Inferior parietal cortex (tissue), 1 donor: ENCODE measurements around the gene ANKRD55.
"Not testable (repeated sequence)": the region's sequence is repeated elsewhere in the genome, so short reads cannot be mapped to it uniquely, and the experiment has no call there.

Source experiments
- DNase-seq: peaks from one replicate; pipeline ENCODE4 v3.0.0-alpha.2; 2016; ENCODE audit errors: extremely low spot score

Gene ANKRD55

GRCh38 chr5:56253126-56253525 is 20.0 kb upstream of the ANKRD55 start:
- no peak for DNase-seq

DNA sequence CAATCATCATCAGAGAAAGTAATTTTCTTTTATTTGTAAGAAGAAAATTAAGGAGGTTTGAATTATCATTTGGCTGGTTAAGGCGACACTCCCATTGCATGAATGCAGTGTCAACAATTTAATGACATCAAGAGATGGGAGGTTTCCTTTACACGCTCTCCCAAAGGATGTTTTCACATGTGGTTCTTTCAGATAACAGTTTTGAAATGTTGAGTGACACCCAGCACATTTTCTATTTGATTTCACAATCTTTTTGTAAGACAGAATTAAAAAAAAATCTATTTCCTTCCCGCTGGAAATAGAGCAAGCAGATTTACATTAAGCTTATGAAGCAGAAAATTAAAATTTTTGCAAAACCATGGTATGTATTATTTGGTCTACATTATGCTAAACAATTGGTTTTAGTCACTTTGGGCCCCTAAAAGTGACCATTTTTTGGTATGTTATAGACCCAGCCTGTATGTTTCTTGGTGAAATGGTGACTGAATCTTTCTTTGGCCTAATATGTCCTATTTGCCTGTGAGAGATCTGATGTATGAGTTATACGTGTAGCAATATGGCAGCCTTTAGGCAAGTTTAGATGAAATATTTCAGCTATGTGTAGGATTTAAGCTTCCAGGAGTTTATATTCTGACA is 18.9 kb upstream of the ANKRD55 start:
- no peak for DNase-seq

DNA sequence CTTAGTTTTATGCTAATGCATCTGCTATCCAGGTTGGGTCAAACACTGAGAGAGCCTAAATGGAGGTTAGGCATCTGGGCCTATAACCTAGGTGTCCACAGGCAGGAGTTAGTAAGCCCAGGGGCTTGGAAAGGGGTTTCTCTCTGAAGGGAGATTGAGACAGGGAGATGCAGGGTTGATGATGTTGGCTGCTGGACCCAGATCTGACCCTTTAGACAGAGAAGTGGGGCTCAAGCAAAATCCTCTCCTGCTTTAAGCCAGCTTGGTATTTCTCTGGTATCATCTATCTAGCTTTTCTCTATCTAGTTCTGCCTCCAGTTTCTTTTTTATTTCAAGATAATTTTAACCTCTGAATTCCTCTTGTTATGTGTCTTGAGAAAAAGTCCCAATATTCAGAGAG is 18.3 kb upstream of the ANKRD55 start:
- DNase-seq = no peak

DNA sequence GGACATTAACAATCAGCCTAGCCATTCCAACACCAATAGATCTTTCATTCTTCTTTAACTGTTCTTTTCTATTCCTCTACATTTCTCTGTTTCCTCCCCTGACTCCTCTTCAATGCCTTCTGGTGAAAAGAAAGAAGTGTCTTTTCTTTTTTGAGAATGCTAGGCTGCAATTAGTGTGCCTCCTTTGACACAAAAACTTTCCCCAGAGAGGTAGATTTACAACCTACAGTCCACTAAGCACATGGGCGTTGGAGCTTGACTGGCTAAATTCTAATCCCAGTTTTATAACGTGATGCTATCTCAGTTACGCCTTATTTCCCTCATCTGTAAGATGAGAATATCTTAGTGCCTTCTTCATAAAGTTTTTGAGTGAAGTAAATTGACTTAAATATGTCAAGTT is 16.9 kb upstream of the ANKRD55 start:
- no peak for DNase-seq

DNA sequence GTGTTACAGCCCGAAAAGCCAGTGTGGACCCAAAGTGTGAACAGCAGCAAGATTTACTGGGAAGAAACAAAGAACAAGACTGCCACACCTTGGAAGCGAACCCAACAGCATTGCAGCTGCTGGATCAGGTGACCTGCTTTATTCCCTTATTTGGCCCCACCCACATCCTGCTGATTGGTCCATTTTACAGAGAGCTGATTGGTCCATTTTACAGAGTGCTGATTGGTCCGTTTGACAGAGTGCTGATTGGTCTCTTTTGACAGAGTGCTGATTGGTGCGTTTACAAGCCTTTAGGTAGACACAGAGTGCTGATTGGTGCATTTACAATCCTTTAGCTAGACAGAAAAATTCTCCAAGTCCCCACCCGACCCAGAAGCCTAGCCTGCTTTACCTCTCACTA is 16.0 kb upstream of the ANKRD55 start:
- DNase-seq = not testable (repeated sequence)

- no peak for DNase-seq
Measured at GRCh38 chr5:56247592-56247991, 14.5 kb upstream of the ANKRD55 start.

DNA sequence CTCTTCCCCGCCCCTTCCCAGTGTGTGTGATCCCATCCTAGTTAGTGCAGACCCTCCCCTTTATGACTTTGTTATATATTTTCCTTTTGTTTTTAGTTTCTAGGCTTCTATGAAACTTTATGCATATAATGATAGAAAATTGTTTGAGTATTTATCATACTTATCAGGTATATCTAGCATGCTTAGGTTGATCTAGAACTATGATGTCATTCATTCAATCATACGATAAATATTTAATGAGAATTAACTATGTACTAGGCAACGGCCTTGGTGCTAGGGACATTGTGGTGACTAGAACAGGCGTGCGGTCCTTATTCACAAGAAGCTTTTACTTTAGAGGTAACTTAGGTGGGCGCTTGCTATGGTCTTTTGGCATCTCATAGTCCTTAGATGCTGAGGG is 13.6 kb upstream of the ANKRD55 start:
- DNase-seq = no peak

GRCh38 chr5:56245481-56245880 is 12.4 kb upstream of the ANKRD55 start:
- no peak for DNase-seq

- DNase-seq = no peak
Measured at GRCh38 chr5:56244627-56245026, 11.5 kb upstream of the ANKRD55 start.

- DNase-seq = not testable (repeated sequence)
Measured at GRCh38 chr5:56242271-56242670, 9.1 kb upstream of the ANKRD55 start.

GRCh38 chr5:56232538-56232937 is 592 bp downstream of the ANKRD55 start:
- no peak for DNase-seq

GRCh38 chr5:56230576-56230975 is 2.6 kb downstream of the ANKRD55 start:
- no peak for DNase-seq

DNA sequence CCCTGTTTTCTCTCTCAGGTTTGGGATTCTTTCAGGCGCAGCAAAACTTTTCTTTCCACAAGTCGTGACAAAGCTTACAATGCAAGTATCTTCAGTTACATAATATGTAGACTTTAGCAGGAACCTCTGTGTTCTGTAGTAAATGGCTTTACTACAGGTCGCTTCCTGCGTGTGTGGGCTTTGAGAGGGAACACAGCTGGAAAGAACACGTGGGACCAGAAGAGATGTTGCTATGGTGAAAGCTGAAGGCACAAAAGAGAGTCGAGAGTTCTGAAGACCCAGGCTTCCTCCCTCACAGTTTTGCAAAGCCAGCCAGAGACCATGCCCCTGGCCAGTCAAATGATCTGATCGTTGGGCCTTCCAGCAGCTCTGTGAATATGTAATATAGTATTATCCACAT is 4.0 kb downstream of the ANKRD55 start:
- DNase-seq = no peak

DNA sequence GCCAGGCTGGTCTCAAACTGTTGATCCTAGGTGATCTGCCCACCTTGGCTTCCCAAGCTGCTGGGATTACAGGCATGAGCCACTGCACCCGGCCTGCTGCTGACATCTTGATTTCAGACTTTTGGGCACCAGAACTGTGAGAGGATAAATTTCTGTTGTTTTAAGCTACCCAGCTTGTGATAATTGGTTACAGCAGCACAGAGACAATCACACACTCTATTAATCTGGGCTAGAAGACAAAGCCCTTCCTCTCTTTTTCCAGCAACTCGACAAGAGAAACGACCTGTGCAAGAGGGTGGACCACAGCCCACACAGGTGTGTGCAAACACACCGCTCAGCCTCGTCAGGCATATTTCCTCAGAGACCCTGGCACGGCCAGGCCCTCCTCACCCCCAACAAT is 4.5 kb downstream of the ANKRD55 start:
- DNase-seq = no peak

DNA sequence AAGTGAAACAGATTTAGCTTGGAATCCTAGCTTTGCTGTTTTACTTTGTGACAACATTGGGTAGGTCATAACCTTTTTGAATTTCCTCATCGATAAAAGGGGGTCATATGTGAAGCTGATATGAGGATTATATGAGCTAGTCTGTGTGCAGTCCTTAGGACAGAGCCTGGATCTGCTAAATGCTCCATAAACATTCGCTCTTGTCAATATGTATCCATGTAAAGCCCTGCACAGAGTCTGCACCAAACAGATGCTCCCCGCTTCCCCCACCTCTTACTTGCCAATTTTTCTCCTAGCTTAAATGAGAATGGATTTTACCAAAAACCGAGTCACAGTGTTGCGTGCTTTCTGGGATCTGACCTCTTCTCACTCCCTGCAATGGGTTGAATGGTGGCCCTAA is 5.4 kb downstream of the ANKRD55 start:
- no peak for DNase-seq

DNA sequence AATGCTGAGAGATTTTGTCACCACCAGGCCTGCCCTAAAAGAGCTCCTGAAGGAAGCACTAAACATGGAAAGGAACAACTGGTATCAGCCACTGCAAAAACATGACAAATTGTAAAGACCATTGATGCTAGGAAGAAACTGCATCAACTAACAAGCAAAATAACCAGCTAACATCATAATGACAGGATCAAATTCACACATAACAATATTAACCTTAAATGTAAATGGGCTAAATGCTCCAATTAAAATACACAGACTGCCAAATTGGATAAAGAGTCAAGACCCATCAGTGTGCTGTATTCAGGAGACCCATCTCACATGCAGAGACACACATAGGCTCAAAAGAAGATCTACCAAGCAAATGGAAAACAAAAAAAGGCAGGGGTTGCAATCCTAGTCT is 9.8 kb downstream of the ANKRD55 start:
- not testable (repeated sequence) for DNase-seq

DNA sequence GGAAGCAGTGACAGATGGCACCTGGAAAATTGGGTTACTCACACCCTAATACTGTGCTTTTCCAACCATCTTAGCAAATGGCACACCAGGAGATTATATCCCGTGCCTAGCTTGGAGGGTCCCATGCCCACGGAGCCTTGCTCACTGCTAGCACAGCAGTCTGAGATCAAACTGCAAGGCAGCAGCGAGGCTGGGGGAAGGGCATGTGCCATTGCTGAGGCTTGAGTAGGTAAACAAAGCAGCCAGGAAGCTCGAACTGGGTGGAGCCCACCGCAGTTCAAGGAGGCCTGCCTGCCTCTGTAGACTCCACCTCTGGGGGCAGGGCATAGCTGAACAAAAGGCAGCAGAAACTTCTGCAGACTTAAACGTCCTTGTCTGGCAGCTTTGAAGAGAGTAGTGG is 11.5 kb downstream of the ANKRD55 start:
- not testable (repeated sequence) for DNase-seq

GRCh38 chr5:56215019-56215830 is 17.9 kb downstream of the ANKRD55 start:
- DNase-seq = no peak

- not testable (repeated sequence) for DNase-seq
Measured at GRCh38 chr5:56213886-56214535, 19.1 kb downstream of the ANKRD55 start.

DNA sequence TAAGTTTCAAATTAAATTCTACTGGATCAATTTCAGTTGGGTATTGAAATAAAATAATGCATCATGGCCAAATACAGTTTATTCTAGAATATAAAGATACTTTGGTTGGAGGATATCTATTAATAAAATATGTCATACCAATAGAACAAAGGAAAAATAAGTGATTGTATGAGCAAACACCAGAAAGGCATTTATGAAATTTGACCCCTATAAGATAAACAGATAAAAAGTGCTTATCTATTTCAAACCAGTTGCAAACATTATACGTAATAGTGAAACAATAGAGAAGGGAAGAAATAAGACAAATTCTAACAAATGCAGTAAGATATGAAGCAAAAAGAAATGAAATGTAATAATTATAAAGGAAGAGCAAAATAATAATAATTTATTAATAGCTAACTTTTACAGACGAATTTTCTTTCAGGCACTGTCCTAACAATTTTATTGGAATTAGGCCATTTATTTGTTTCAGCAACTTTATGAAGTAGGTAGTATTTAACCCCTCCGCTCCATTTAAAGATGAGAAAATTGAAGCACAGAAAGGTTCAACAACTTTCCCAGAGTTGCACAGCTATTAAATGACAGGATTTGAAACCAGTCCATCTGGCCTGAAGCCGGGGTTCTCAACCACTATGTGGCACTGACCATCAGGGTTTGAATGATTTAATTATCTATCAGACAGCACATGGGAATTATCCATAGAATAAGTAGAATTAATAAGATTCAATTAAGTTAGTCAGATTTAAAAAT is 20.8 kb downstream of the ANKRD55 start:
- DNase-seq = no peak

GRCh38 chr5:56211298-56211865 is 21.7 kb downstream of the ANKRD55 start:
- DNase-seq = no peak

DNA sequence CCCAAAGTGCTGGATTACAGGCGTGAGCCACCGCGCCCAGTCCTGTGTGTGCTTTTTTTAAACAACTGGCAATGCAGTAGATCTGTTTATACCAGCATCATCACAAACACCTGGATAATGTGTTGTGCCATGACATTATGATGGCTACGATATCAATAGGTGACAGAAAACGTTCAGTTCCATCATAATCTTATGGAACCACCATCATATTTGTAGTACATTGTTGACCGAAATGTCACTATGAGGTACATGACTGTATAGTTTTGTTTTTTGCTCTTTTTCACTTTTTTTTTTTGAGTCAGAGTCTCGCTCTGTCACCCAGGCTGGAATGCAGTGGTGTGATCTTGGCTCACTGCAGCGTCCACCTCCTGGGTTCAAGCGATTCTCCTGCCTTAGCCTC is 24.4 kb downstream of the ANKRD55 start:
- DNase-seq = no peak
